BLaER1 treated with 17β-estradiol and CSF1 and Interleukin-3, amounts not matched to agents 10 nM and 100 nM (cell line): Measurements from ENCODE around the gene ATAD2B.

ENCODE experiments used
- H3K27ac ChIP-seq, 11 experiments: shearing (Covaris generic); formaldehyde crosslinking; 2 replicates each; pipeline ENCODE4 v1.8.1; 2022
- H3K27me3 ChIP-seq, 11 experiments: shearing (Covaris generic); formaldehyde crosslinking; 2 replicates each; pipeline ENCODE4 v1.8.1; 2022
- H3K36me3 ChIP-seq, 11 experiments: shearing (Covaris generic); formaldehyde crosslinking; 2 replicates each; pipeline ENCODE4 v1.8.1; 2022
- H3K4me1 ChIP-seq, 10 experiments: shearing (Covaris generic); formaldehyde crosslinking; 2 replicates each; pipeline ENCODE4 v1.8.1; 2022
- H3K4me2 ChIP-seq, 11 experiments: shearing (Covaris generic); formaldehyde crosslinking; 2 replicates each; pipeline ENCODE4 v1.8.1; 2022
- H3K4me3 ChIP-seq, 10 experiments: shearing (Covaris generic); formaldehyde crosslinking; 2 replicates each; pipeline ENCODE4 v1.8.1; 2022
- H3K9ac ChIP-seq, 11 experiments: shearing (Covaris generic); formaldehyde crosslinking; 2 replicates each; pipeline ENCODE4 v1.8.1; 2022
- H3K9me3 ChIP-seq, 11 experiments: shearing (Covaris generic); formaldehyde crosslinking; replicated peaks in 1 of 11; 2 replicates each; pipeline ENCODE4 v1.8.1; 2022
- H4K20me1 ChIP-seq, 11 experiments: shearing (Covaris generic); formaldehyde crosslinking; 2 replicates each; pipeline ENCODE4 v1.8.1; 2022
- Cebpa-rat ChIP-seq, 11 experiments: shearing (Covaris generic); IDR thresholded peaks; 2 replicates each; pipeline ENCODE4 v1.8.1; 2022

ATAD2B gene

DNA sequence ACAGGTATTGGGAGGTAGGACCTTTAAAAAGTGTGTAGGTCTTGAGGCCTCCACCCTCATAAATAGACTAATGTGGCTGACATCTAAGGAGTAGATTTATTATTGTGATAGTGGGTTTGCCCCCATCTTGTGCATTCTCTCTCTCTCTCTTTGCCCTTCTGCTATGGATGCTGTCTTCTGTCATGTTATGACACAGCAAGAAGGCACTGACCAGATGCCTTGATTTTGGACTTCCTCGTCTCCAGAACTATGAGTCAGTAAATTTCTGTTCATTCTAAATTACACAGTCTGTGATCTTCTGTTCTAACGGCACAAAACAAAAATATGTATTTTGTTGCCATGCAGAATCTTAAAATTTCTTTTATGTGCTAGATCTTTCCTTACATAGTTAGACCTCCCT lies 66.9 kb downstream of the ATAD2B start:
- peaks cover 66 to 100% (median 92%) of the 10 kb centered on the region in 11 experiments for H3K36me3 ChIP-seq
- H3K27ac ChIP-seq = no peak overlapping the region
- H3K9me3 ChIP-seq = no peaks in the 10 kb centered on the region

DNA sequence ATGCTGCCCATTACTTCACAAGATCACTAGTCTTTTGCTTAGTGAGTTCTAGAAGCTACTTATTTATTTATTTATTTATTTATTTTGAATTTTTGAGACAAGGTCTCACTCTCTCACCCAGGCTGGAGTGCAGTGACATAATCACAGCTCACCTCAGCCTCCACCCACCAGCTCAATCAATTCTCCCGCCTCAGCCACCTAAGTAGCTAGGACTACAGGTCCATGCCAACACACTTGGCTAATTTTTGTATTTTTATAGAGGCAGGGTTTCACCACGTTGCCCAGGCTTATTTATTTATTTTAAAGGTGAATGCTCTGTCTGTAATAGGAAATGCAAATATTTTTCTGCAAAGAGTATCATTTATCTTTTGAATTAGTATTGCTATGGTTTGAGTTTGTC lies 67.7 kb downstream of the ATAD2B start:
- H3K27ac ChIP-seq = no peak overlapping the region
- peaks cover 68 to 100% (median 89%) of the 10 kb centered on the region in 11 experiments for H3K36me3 ChIP-seq
- no peaks in the 10 kb centered on the region for H3K9me3 ChIP-seq
- H3K4me3 ChIP-seq = no peak overlapping the region
- H3K4me2 ChIP-seq = no peak overlapping the region
- no peak overlapping the region for H3K9ac ChIP-seq
- no peaks in the 10 kb centered on the region for H3K4me1 ChIP-seq
- H4K20me1 ChIP-seq = no peaks in the 10 kb centered on the region; a peak in 2 of 22 replicates
- no peak for TF ChIP-seq Cebpa-rat (IDR thresholded peaks at IDR 0.05)
- no peaks in the 10 kb centered on the region for H3K27me3 ChIP-seq

More for the DNA sequence above, 66.9 kb downstream of the ATAD2B start:
- no peaks in the 10 kb centered on the region for H3K4me1 ChIP-seq
- no peaks in the 10 kb centered on the region for H3K27me3 ChIP-seq
- H3K4me2 ChIP-seq = no peak overlapping the region
- no peak overlapping the region for H3K9ac ChIP-seq
- H4K20me1 ChIP-seq = no peaks in the 10 kb centered on the region; a peak in 2 of 22 replicates
- TF ChIP-seq Cebpa-rat (IDR thresholded peaks at IDR 0.05) = no peak
- H3K4me3 ChIP-seq = no peak overlapping the region

DNA sequence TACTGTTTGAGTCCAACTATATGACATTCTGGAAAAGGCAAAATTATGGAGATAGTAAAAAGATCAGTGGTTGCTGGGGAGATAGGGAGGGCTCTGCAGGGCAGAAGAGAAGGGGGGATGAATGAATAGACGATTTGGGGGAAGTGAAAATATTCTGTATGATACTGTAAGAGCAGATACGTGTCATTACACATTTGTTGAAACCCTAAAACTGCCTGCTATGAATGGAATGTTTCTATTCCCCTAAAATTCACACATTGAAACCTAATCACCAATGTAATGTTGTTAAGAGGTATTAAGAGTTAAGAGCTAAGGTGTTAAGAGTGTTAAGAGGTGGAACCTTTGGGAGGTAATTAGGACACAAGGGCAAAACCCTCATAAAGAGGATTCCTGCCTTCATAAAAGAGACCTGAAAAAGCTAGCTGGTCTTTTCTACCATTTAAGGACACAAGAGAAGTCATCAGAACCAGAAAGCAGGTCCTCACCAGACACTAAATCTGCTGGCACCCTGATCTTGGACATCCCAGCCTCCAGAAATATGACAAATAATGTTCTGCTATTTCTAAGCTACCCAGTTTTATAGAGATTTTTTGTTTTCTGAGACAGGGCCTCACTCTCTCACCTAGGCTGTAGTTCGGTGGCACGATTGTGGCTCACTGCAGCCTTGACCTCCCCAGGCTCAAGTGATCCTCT lies 76.2 kb downstream of the ATAD2B start:
- H4K20me1 ChIP-seq = peaks cover 0 to 7% (median 0%) of the 10 kb centered on the region in 11 experiments; a peak in 6 of 22 replicates
- 0 out of 22 replicates have a peak overlapping the region, but pooled peaks of 1 of the 11 experiments have one; percentile 19 for H3K9ac ChIP-seq
- H3K36me3 ChIP-seq = peaks cover 34 to 73% (median 53%) of the 10 kb centered on the region in 11 experiments
- H3K27ac ChIP-seq = no peak overlapping the region
- no peaks in the 10 kb centered on the region for H3K27me3 ChIP-seq
- peaks cover 0 to 8% (median 0%) of the 10 kb centered on the region in 10 experiments; a peak in 1 of 20 replicates for H3K4me1 ChIP-seq
- H3K4me3 ChIP-seq = no peak overlapping the region
- peaks cover 0 to 11% (median 7%) of the 10 kb centered on the region in 11 experiments; a peak in 14 of 22 replicates for H3K9me3 ChIP-seq
- no peak for TF ChIP-seq Cebpa-rat (IDR thresholded peaks at IDR 0.05)
- H3K4me2 ChIP-seq = no peak overlapping the region

DNA sequence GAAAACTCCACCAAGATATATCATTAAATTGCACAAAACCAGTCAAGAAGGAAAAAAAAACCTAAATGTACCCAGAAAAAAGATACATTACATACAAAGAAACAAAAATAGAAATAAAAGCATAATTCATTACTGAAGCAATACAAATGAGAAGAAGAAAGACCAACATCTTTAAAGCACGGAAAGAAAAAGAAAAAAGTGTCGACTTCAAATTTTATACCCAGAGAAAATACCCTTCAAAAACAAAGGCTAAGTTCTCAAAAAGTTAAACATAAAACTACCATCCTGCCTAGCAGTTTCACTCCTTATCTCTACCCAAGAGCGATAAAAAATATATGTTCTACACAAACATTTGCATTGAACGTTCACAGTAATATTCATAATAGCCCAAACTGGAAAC lies 82.0 kb downstream of the ATAD2B start:
- Histone ChIP-seq H3K9ac (no peak overlapping the region), H3K4me1 (no peaks in the 10 kb centered on the region), H3K4me3 (no peak overlapping the region), H3K27me3 (no peaks in the 10 kb centered on the region), H3K9me3 (peaks cover 20 to 56% (median 44%) of the 10 kb centered on the region in 11 experiments), H3K36me3 (peaks cover 56 to 81% (median 64%) of the 10 kb centered on the region in 11 experiments), H3K27ac (no peak overlapping the region), H4K20me1 (peaks cover 0 to 4% (median 0%) of the 10 kb centered on the region in 11 experiments; a peak in 2 of 22 replicates), H3K4me2 (no peak overlapping the region)
- no peak for TF ChIP-seq Cebpa-rat (IDR thresholded peaks at IDR 0.05)

DNA sequence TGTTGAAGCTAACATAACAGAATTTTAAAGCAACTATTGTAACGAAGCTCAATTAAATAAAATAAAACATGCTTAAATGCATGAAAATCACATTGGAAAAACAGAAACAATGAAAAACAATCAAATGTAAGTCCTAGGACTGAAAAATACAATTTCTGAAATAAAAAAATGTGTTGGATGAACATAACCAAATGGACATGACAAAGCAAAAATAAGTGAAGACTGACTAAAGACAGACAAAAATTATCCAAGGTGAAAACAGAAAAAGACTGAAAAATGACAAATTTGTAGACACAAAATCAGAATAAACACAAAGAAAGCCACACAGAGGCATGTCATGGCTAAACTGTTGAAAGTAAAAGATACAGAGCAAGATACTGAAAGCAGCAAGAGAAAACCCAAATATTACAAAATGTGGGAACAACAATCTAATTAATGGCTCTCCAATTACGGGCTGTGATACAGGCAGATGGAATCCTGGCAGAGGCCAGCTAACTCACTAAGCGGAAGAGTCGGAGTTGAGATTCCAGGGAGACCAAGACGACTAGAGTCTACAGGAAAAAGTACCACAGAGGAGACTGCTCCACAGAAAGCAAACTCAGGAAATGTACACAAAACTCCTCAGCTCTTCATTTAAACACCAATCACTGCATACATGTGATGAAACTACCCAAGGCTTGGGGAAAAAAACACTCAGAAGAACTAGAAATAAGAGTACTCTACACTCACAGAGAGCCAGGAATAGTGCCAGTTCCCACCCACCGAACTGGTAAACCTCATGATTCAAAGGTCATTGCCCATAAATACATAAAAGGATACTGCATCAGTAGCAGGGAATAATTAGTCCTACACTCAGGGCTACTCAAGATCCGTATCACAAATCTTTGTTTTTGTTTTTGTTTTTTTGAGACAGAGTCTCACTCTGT lies 83.6 kb downstream of the ATAD2B start:
- Histone ChIP-seq H4K20me1 (no peaks in the 10 kb centered on the region), H3K27me3 (no peaks in the 10 kb centered on the region), H3K4me1 (no peaks in the 10 kb centered on the region), H3K4me2 (no peak overlapping the region), H3K36me3 (peaks cover 62 to 85% (median 68%) of the 10 kb centered on the region in 11 experiments), H3K9me3 (peaks cover 25 to 62% (median 51%) of the 10 kb centered on the region in 11 experiments), H3K4me3 (no peak overlapping the region), H3K9ac (no peak overlapping the region), H3K27ac (no peak overlapping the region)
- TF ChIP-seq Cebpa-rat (IDR thresholded peaks at IDR 0.05) = no peak

DNA sequence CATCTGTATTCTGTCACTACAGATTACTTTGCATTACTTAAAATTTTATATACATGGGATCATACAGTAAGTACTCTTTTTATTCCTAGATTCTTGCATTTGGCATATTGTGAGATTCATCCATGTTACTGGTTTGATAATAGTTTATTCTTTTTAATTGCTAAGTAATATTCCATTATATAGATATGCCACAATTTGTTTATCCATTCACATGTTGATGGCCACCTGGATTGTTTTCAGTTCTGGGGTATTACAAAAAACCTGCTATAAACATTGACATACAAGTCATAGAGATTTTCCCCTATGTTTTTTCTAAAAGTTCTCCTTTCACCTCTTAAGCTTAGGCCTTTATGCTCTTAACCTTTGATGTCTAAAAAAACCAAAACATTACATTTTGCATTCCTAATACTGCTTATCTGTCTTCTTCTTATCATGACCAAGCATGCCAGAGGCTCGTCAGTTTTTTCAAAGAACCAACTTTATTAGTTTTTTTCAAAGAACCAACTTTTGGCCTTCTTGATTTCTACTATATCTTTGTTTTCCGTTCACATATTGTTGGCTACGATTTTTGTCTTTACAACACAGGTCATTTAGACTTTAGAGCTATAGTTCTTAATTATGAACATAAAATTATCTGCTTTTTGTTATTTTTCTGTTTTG lies 86.9 kb downstream of the ATAD2B start:
- Histone ChIP-seq H3K36me3 (peaks cover 71 to 98% (median 81%) of the 10 kb centered on the region in 11 experiments), H3K4me3 (no peak overlapping the region), H3K27ac (no peak overlapping the region), H4K20me1 (no peaks in the 10 kb centered on the region), H3K9ac (no peak overlapping the region), H3K27me3 (no peaks in the 10 kb centered on the region), H3K4me1 (no peaks in the 10 kb centered on the region), H3K4me2 (no peak overlapping the region), H3K9me3 (peaks cover 38 to 73% (median 62%) of the 10 kb centered on the region in 11 experiments)
- TF ChIP-seq Cebpa-rat (IDR thresholded peaks at IDR 0.05) = no peak

DNA sequence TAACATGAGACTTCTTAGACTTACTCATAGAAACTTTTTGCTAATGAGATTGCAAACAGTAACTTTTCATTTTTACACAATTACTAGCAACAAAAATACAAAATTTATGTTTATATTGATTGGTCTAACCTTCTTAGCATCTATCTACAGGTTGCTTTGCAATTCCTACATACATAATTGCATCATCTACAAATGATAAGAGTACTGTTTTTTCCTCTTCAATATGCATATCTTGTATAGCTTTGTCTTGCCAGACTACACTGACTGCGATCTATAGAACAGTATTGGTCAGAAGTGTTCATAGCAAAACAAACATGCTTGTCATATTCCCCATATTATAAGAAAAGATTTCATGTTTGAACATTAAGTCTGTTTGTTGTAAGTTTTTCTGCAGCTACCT lies 87.9 kb downstream of the ATAD2B start:
- Histone ChIP-seq H3K9ac (no peak overlapping the region), H3K4me2 (no peak overlapping the region), H3K9me3 (peaks cover 31 to 63% (median 51%) of the 10 kb centered on the region in 11 experiments), H3K27ac (no peak overlapping the region), H3K36me3 (peaks cover 61 to 97% (median 74%) of the 10 kb centered on the region in 11 experiments), H4K20me1 (no peaks in the 10 kb centered on the region), H3K4me3 (no peak overlapping the region), H3K27me3 (no peaks in the 10 kb centered on the region), H3K4me1 (no peaks in the 10 kb centered on the region)
- TF ChIP-seq Cebpa-rat (IDR thresholded peaks at IDR 0.05) = no peak

DNA sequence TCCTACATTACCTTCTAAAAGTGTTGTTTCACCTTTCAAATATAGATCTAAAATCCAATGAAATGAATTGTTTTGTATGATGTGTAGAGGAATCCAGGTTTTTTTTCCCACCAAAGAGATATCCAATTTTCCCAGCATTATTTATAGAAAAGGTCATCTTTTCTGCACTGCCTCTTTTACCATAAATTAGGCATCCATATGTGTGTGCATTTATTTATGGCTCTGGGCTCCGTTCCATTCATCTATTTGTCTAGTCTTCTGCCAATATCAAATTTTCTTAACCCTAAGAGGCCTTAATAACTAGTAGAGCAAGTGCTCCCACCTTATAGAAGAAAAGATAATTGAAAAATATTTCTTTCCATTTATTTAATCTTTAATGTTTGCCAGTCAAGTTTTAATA lies 88.3 kb downstream of the ATAD2B start:
- peaks cover 56 to 97% (median 70%) of the 10 kb centered on the region in 11 experiments for H3K36me3 ChIP-seq
- no peaks in the 10 kb centered on the region for H3K27me3 ChIP-seq
- no peak for TF ChIP-seq Cebpa-rat (IDR thresholded peaks at IDR 0.05)
- H3K4me2 ChIP-seq = no peak overlapping the region
- H3K4me3 ChIP-seq = no peak overlapping the region
- H3K9ac ChIP-seq = no peak overlapping the region
- peaks cover 31 to 59% (median 51%) of the 10 kb centered on the region in 11 experiments for H3K9me3 ChIP-seq
- no peak overlapping the region for H3K27ac ChIP-seq
- H4K20me1 ChIP-seq = no peaks in the 10 kb centered on the region
- H3K4me1 ChIP-seq = no peaks in the 10 kb centered on the region

DNA sequence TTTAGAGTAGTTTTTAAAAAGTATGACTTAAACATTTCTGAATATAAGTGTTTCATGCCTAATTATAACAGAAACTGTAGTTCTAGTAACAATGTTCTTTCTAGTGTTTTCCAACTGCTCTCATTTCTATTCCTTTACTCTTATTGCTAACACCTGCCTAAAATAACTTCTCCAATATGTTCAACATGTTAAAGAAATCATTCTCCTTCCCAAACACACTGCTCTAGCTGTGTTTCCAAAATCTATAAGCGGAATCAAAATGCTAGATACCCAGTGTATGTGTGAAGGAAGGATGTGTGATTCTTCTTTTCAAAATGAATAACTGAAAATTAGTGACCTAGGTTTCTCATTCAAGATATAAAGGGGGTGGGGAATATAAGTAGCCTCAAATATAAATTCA lies 89.1 kb downstream of the ATAD2B start:
- H3K4me1 ChIP-seq = no peaks in the 10 kb centered on the region
- H3K4me3 ChIP-seq = no peak overlapping the region
- TF ChIP-seq Cebpa-rat (IDR thresholded peaks at IDR 0.05) = no peak
- no peak overlapping the region for H3K9ac ChIP-seq
- H3K9me3 ChIP-seq = peaks cover 31 to 54% (median 51%) of the 10 kb centered on the region in 11 experiments
- H4K20me1 ChIP-seq = no peaks in the 10 kb centered on the region
- peaks cover 53 to 93% (median 64%) of the 10 kb centered on the region in 11 experiments for H3K36me3 ChIP-seq
- H3K27ac ChIP-seq = no peak overlapping the region
- H3K4me2 ChIP-seq = no peak overlapping the region
- H3K27me3 ChIP-seq = no peaks in the 10 kb centered on the region
